Type B pancreatic cell (in vitro differentiated cells): ENCODE measurements around the gene MYBPC1. TPM values are rescaled to one million over a fixed set of nuclear protein-coding genes. Genes with fewer than 3 reads are reported as not detected.

Source experiments
- DNase-seq: peaks from one replicate; pipeline ENCODE4 v3.0.0; 2021; ENCODE audit warnings: mixed read lengths; ENCODE audit not compliant: unreplicated experiment; ENCODE audit errors: extremely low spot score
- H3K27ac Mint-ChIP-seq: 2 replicates; pipeline ENCODE4 v1.8.0; 2021; ENCODE audit warnings: mild to moderate bottlenecking, mixed read lengths
- H3K27me3 Mint-ChIP-seq: 2 replicates; pipeline ENCODE4 v1.8.0; 2021; ENCODE audit warnings: mixed read lengths
- H3K36me3 Mint-ChIP-seq: 2 replicates; pipeline ENCODE4 v1.8.0; 2021; ENCODE audit warnings: mixed read lengths
- H3K4me1 Mint-ChIP-seq: one replicate; pipeline ENCODE4 v1.8.0; 2021; ENCODE audit warnings: mixed read lengths; ENCODE audit not compliant: unreplicated experiment
- H3K4me3 Mint-ChIP-seq: 2 replicates; pipeline ENCODE4 v1.8.0; 2021; ENCODE audit warnings: mild to moderate bottlenecking, mixed read lengths
- H3K9me3 Mint-ChIP-seq: 2 replicates; pipeline ENCODE4 v1.8.0; 2021; ENCODE audit warnings: mixed read lengths
- CTCF ChIP-seq: fragments of 200-600 bp; sonication (generic); conservative IDR thresholded peaks from 2 replicates; pipeline ENCODE4 v1.5.0; 2021; ENCODE audit warnings: antibody characterized with exemption, mild to moderate bottlenecking
- total RNA-seq: library from RNA; stranded (reverse); gene quantifications from 2 replicates; pipeline ENCODE4 v1.2.1, GENCODE V29; 2021; ENCODE audit warnings: low replicate concordance

Gene MYBPC1
- total RNA-seq, 1 donor from 2014 or later = 18.0 TPM

GRCh38 chr12:101592921-101593320 is 1.9 kb upstream of the MYBPC1 start:
- Mint-ChIP-seq H3K27ac (no peak overlapping the region), H3K9me3 (no peaks in the 10 kb centered on the region), H3K27me3 (no peaks in the 10 kb centered on the region), H3K4me1 (no peaks in the 10 kb centered on the region), H3K36me3 (no peaks in the 10 kb centered on the region), H3K4me3 (no peak overlapping the region)
- TF ChIP-seq CTCF = no peak
- DNase-seq = no peak

- H3K4me3 Mint-ChIP-seq = no peak overlapping the region
- no peaks in the 10 kb centered on the region for H3K27me3 Mint-ChIP-seq
- H3K36me3 Mint-ChIP-seq = no peaks in the 10 kb centered on the region
- no peak for TF ChIP-seq CTCF
- no peaks in the 10 kb centered on the region for H3K4me1 Mint-ChIP-seq
- DNase-seq = no peak
- H3K27ac Mint-ChIP-seq = no peak overlapping the region
- H3K9me3 Mint-ChIP-seq = no peaks in the 10 kb centered on the region
Measured at GRCh38 chr12:101596172-101596571, 1.4 kb downstream of the MYBPC1 start.

GRCh38 chr12:101597164-101597563 is 2.4 kb downstream of the MYBPC1 start:
- H3K27ac Mint-ChIP-seq = no peak overlapping the region
- no peak overlapping the region for H3K4me3 Mint-ChIP-seq
- no peaks in the 10 kb centered on the region for H3K27me3 Mint-ChIP-seq
- H3K36me3 Mint-ChIP-seq = no peaks in the 10 kb centered on the region
- H3K4me1 Mint-ChIP-seq = no peaks in the 10 kb centered on the region
- TF ChIP-seq CTCF = no peak
- DNase-seq = no peak
- no peaks in the 10 kb centered on the region for H3K9me3 Mint-ChIP-seq

- Mint-ChIP-seq H3K27me3 (no peaks in the 10 kb centered on the region), H3K4me3 (no peak overlapping the region), H3K27ac (no peak overlapping the region), H3K36me3 (no peaks in the 10 kb centered on the region), H3K4me1 (no peaks in the 10 kb centered on the region), H3K9me3 (no peaks in the 10 kb centered on the region)
- DNase-seq = no peak
- no peak for TF ChIP-seq CTCF
Measured at GRCh38 chr12:101598483-101598882, 3.7 kb downstream of the MYBPC1 start.

- H3K27me3 Mint-ChIP-seq = no peaks in the 10 kb centered on the region
- no peaks in the 10 kb centered on the region for H3K4me1 Mint-ChIP-seq
- H3K27ac Mint-ChIP-seq = peak overlapping the region; percentile 48
- TF ChIP-seq CTCF = no peak
- H3K36me3 Mint-ChIP-seq = no peaks in the 10 kb centered on the region
- DNase-seq = no peak
- no peak overlapping the region for H3K4me3 Mint-ChIP-seq
- no peaks in the 10 kb centered on the region for H3K9me3 Mint-ChIP-seq
Measured at GRCh38 chr12:101599311-101599710, 4.5 kb downstream of the MYBPC1 start.
